K562 (cell line): ENCODE measurements around the gene NUCB2. TPM values are rescaled to one million over a fixed set of nuclear protein-coding genes. Genes with fewer than 3 reads are reported as not detected.
A peak's percentile ranks its signal among the peaks of the same experiment; 100 is the strongest.

Experiments used
- CHCHD3 ChIP-seq: fragments of 250-450 bp; sonication (Bioruptor Pico); IDR thresholded peaks from 2 replicates; pipeline ENCODE4 v2.1.2; 2022; ENCODE audit warnings: mild to moderate bottlenecking
- EHMT2 ChIP-seq: fragments of 450-650 bp; IDR thresholded peaks from 2 replicates; pipeline ENCODE4 v1.6.1; 2018; ENCODE audit warnings: antibody characterized with exemption
- ELF1 ChIP-seq: fragments of 200-800 bp; sonication (Bioruptor generic); IDR thresholded peaks from 2 replicates; pipeline ENCODE4 v1.6.1; 2016; ENCODE audit warnings: missing genetic modification characterization, missing compliant biosample characterization
- ETV5 ChIP-seq: sonication (generic); formaldehyde crosslinking; IDR thresholded peaks from 2 replicates; pipeline ENCODE4 v1.4.0; 2020; ENCODE audit warnings: low read depth, mild to moderate bottlenecking, missing genetic modification reagents
- FOS ChIP-seq: IDR thresholded peaks from 3 replicates; pipeline ENCODE4 v1.6.1; 2011; ENCODE audit not compliant: insufficient read length; ENCODE audit errors: extremely low read depth
- FOXJ2 ChIP-seq: fragments of 200-800 bp; sonication (Bioruptor generic); IDR thresholded peaks from 2 replicates; pipeline ENCODE4 v1.6.1; 2016; ENCODE audit warnings: missing genetic modification characterization, missing compliant biosample characterization
- HDAC6 ChIP-seq: IDR thresholded peaks from 2 replicates; pipeline ENCODE4 v1.6.1; 2012; ENCODE audit warnings: low read depth, mild to moderate bottlenecking, control low read depth, inconsistent platforms, low read length, moderate library complexity
- LARP7 ChIP-seq: fragments of 450-650 bp; IDR thresholded peaks from 2 replicates; pipeline ENCODE4 v1.6.1; 2016
- MCM3 ChIP-seq: fragments of 450-650 bp; IDR thresholded peaks from 2 replicates; pipeline ENCODE4 v1.6.1; 2016
- MTF1 ChIP-seq: fragments of 250-450 bp; sonication (Bioruptor Pico); IDR thresholded peaks from 2 replicates; pipeline ENCODE4 v1.9.0; 2021; ENCODE audit warnings: moderate library complexity, mild to moderate bottlenecking, inconsistent platforms, borderline replicate concordance
- MYNN ChIP-seq, 2 experiments: sonication (generic); formaldehyde crosslinking in 1 of 2; IDR thresholded peaks; 2 replicates each; pipeline versions ENCODE4 v1.5.0 to v1.6.1; 2016 to 2020; ENCODE audit warnings: antibody characterized with exemption in 1 of 2, missing genetic modification reagents in 1 of 2
- NCOA6 ChIP-seq: fragments of 450-650 bp; IDR thresholded peaks from 2 replicates; pipeline ENCODE4 v1.6.1; 2017; ENCODE audit warnings: mild to moderate bottlenecking
- NFE2 ChIP-seq: IDR thresholded peaks from 2 replicates; pipeline ENCODE4 v1.6.1; 2014; ENCODE audit warnings: antibody characterized with exemption, low read depth
- PML ChIP-seq: IDR thresholded peaks from 2 replicates; pipeline ENCODE4 v1.6.1; 2012; ENCODE audit warnings: low read length, inconsistent platforms
- PTTG1 ChIP-seq: fragments of 450-650 bp; IDR thresholded peaks from 2 replicates; pipeline ENCODE4 v1.6.1; 2016; ENCODE audit warnings: low read depth, mild to moderate bottlenecking, missing genetic modification characterization, missing compliant biosample characterization
- SMAD2 ChIP-seq: fragments of 150-350 bp; IDR thresholded peaks from 2 replicates; pipeline ENCODE4 v1.6.1; 2014; ENCODE audit warnings: low read depth, mild to moderate bottlenecking, low read length
- SMC3 ChIP-seq: conservative IDR thresholded peaks from 2 replicates; pipeline ENCODE4 v1.6.1; 2011; ENCODE audit warnings: low read depth, low read length, improper control_type of control experiment; ENCODE audit not compliant: insufficient read depth
- SNAPC5 ChIP-seq: fragments of 250-450 bp; sonication (Bioruptor Pico); IDR thresholded peaks from 2 replicates; pipeline ENCODE4 v1.8.0; 2021; ENCODE audit warnings: moderate library complexity, mild to moderate bottlenecking, inconsistent platforms
- TAF7 ChIP-seq: fragments of 450-650 bp; IDR thresholded peaks from 2 replicates; pipeline ENCODE4 v1.6.1; 2016; ENCODE audit warnings: missing genetic modification characterization, missing compliant biosample characterization
- TARDBP ChIP-seq: fragments of 450-650 bp; IDR thresholded peaks from 2 replicates; pipeline ENCODE4 v1.6.1; 2016
- TGIF2 ChIP-seq: sonication (generic); formaldehyde crosslinking; IDR thresholded peaks from 2 replicates; pipeline ENCODE4 v1.8.1; 2022; ENCODE audit warnings: mild to moderate bottlenecking, missing genetic modification reagents, moderate library complexity
- ZBTB5 ChIP-seq: fragments of 450-650 bp; IDR thresholded peaks from 2 replicates; pipeline ENCODE4 v1.6.1; 2017; ENCODE audit warnings: antibody characterized with exemption
- ZNF609 ChIP-seq: sonication (generic); formaldehyde crosslinking; IDR thresholded peaks from 2 replicates; pipeline ENCODE4 v1.8.1; 2023; ENCODE audit warnings: missing genetic modification reagents, mild to moderate bottlenecking, borderline replicate concordance
- ZNF76 ChIP-seq: fragments of 250-450 bp; sonication (Bioruptor Pico); IDR thresholded peaks from 2 replicates; pipeline ENCODE4 v1.4.0; 2020; ENCODE audit warnings: mild to moderate bottlenecking, moderate library complexity, borderline replicate concordance
- polyA plus RNA-seq, 8 experiments: library from polyadenylated mRNA; depleted of rRNA in 4 of 8; stranded (reverse) in 5 of 8; unstranded in 3 of 8; fragments of >200 nt; fragmentation: Nextera tagmentation in 2 of 8; fragmentation: Illumina TruSeq in 1 of 8; extraction: Ambion mirVana in 2 of 8; extraction: Trizol in 1 of 8; gene quantifications; 2 replicates each; pipeline versions ENCODE4 v1.2.1 to v1.2.3, GENCODE V29; 2011 to 2014; ENCODE audit warnings: inconsistent platforms in 1 of 8, missing spikeins in 1 of 8
- total RNA-seq, 7 experiments: library from RNA; depleted of rRNA in 6 of 7; stranded (reverse); fragments of >200 nt in 6 of 7; fragmentation: Illumina TruSeq in 2 of 7; extraction: Trizol in 2 of 7; gene quantifications; 2 replicates each; pipeline versions ENCODE4 v1.2.1 to v1.2.3, GENCODE V29; 2011 to 2021; ENCODE audit warnings: low replicate concordance in 1 of 7

The NUCB2 gene
- total and polyA plus RNA-seq, 9 of the 15 experiments (the other 6 are each of a cell fraction or from before 2014, with no cell fraction given): 54.0 to 108 (median 84.6) TPM

- 0 out of 2 replicates have a peak, but pooled peaks have one; percentile 18 for TF ChIP-seq TGIF2 (CRISPR knock-in tag)
- no peak for TF ChIP-seq ZNF76 (CRISPR knock-in tag)
- TF ChIP-seq PTTG1 (tag): no peak
- TF ChIP-seq PML: peak; percentile 25; the same call in 1 of the 2 replicates
- 0 out of 2 replicates have a peak, but pooled peaks have one; percentile 59 for TF ChIP-seq ZNF609
- TF ChIP-seq CHCHD3: no peak
- no peak for TF ChIP-seq LARP7
- TF ChIP-seq HDAC6: no peak
- no peak for TF ChIP-seq MCM3
- no peak; the same call in 1 of the 2 replicates for TF ChIP-seq TARDBP
- no peak; the same call in 1 of the 2 replicates for TF ChIP-seq MYNN (IDR thresholded peaks at IDR 0.05)
- no peak for TF ChIP-seq MYNN (CRISPR knock-in tag; IDR thresholded peaks at IDR 0.05)
- TF ChIP-seq SMAD2: no peak
- TF ChIP-seq FOS: peak; percentile 94
- no peak for TF ChIP-seq FOXJ2 (tag)
- TF ChIP-seq NFE2: no peak; the same call in 1 of the 2 replicates
- no peak for TF ChIP-seq NCOA6
- no peak for TF ChIP-seq SMC3
- no peak for TF ChIP-seq ELF1
- TF ChIP-seq ZBTB5: no peak
- no peak for TF ChIP-seq MTF1 (CRISPR knock-in tag)
- 0 out of 2 replicates have a peak, but pooled peaks have one; percentile 22 for TF ChIP-seq ETV5
- no peak for TF ChIP-seq EHMT2
- 0 out of 2 replicates have a peak, but pooled peaks have one; percentile 47 for TF ChIP-seq TAF7 (tag)
- TF ChIP-seq SNAPC5 (CRISPR knock-in tag): no peak
Observed at GRCh38 chr11:17276236-17277023, at the start of gene NUCB2 (continued).
